Mesenchymal stem cell (in vitro differentiated cells and primary cell): ENCODE results near the gene LRP1.
A peak's percentile ranks its signal among the peaks of the same experiment; 100 is the strongest.

Experiments used
- DNase-seq: peaks from one replicate; pipeline ENCODE4 v3.0.0-alpha.2; 2013
- H2AFZ ChIP-seq: one replicate; pipeline ENCODE4 v1.6.1; 2013; ENCODE audit warnings: low read depth, mild to moderate bottlenecking, control low read depth, inconsistent platforms, low read length, moderate library complexity
- H2AK5ac ChIP-seq: 2 replicates; pipeline ENCODE4 v1.6.1; 2013; ENCODE audit warnings: low read length, moderate library complexity, mild to moderate bottlenecking, inconsistent platforms; ENCODE audit not compliant: severe bottlenecking
- H2BK120ac ChIP-seq: one replicate; pipeline ENCODE4 v1.6.1; 2013; ENCODE audit warnings: low read depth, mild to moderate bottlenecking, inconsistent platforms, low read length, moderate library complexity
- H2BK12ac ChIP-seq, 2 experiments: one replicate each; pipeline ENCODE4 v1.6.1; 2013; ENCODE audit warnings: inconsistent platforms in 2 of 2, low read length in 2 of 2, mild to moderate bottlenecking in 2 of 2, moderate library complexity in 2 of 2, control low read depth in 1 of 2
- H2BK15ac ChIP-seq: one replicate; pipeline ENCODE4 v1.6.1; 2013; ENCODE audit warnings: mild to moderate bottlenecking, low read depth, inconsistent platforms; ENCODE audit not compliant: poor library complexity, severe bottlenecking
- H2BK5ac ChIP-seq: 2 replicates; pipeline ENCODE4 v1.6.1; 2013; ENCODE audit warnings: low read depth, mild to moderate bottlenecking, low read length, control low read depth, inconsistent platforms; ENCODE audit not compliant: poor library complexity, severe bottlenecking
- H3K14ac ChIP-seq, 2 experiments: one replicate each; pipeline ENCODE4 v1.6.1; 2013; ENCODE audit warnings: inconsistent platforms in 2 of 2, low read length in 2 of 2, control low read depth in 1 of 2, mild to moderate bottlenecking in 1 of 2, moderate library complexity in 1 of 2
- H3K18ac ChIP-seq, 2 experiments: one replicate each; pipeline ENCODE4 v1.6.1; 2013; ENCODE audit warnings: inconsistent platforms in 2 of 2, low read length in 2 of 2, control low read depth in 1 of 2, low read depth in 1 of 2, mild to moderate bottlenecking in 1 of 2
- H3K23ac ChIP-seq, 2 experiments: one replicate each; pipeline ENCODE4 v1.6.1; 2013; ENCODE audit warnings: inconsistent platforms in 2 of 2, low read length in 2 of 2, mild to moderate bottlenecking in 2 of 2, moderate library complexity in 2 of 2, control low read depth in 1 of 2
- H3K27ac ChIP-seq: 2 replicates; pipeline ENCODE4 v1.5.1; 2013; ENCODE audit warnings: mild to moderate bottlenecking, moderate library complexity, low read length, control low read depth, inconsistent platforms; ENCODE audit not compliant: poor library complexity, severe bottlenecking
- H3K27me3 ChIP-seq, 2 experiments: 2 replicates each; pipeline versions ENCODE4 v1.6.1 to v1.7.0; 2013; ENCODE audit warnings: low read length in 2 of 2, mild to moderate bottlenecking in 2 of 2, moderate library complexity in 2 of 2, control low read depth in 1 of 2, inconsistent platforms in 1 of 2; ENCODE audit not compliant: control insufficient read depth in 1 of 2, insufficient read depth in 1 of 2
- H3K36me3 ChIP-seq, 2 experiments: 2 replicates each; pipeline versions ENCODE4 v1.6.1 to v1.7.0; 2013; ENCODE audit warnings: low read length in 2 of 2, control low read depth in 1 of 2, inconsistent platforms in 1 of 2, low read depth in 1 of 2, mild to moderate bottlenecking in 1 of 2; ENCODE audit not compliant: insufficient read depth in 2 of 2, control insufficient read depth in 1 of 2
- H3K4ac ChIP-seq, 2 experiments: one replicate each; pipeline ENCODE4 v1.6.1; 2013; ENCODE audit warnings: inconsistent platforms in 2 of 2, low read length in 2 of 2, mild to moderate bottlenecking in 2 of 2, moderate library complexity in 2 of 2, control low read depth in 1 of 2, low read depth in 1 of 2
- H3K4me1 ChIP-seq: 2 replicates; pipeline ENCODE4 v1.6.1; 2013; ENCODE audit warnings: low read depth, low read length, control low read depth; ENCODE audit not compliant: control insufficient read depth, insufficient read depth
- H3K4me2 ChIP-seq: 2 replicates; pipeline ENCODE4 v1.6.1; 2013; ENCODE audit warnings: low read length, mild to moderate bottlenecking, inconsistent platforms; ENCODE audit not compliant: poor library complexity, severe bottlenecking
- H3K4me3 ChIP-seq, 2 experiments: 2 replicates each; pipeline versions ENCODE4 v1.5.1 to v1.7.0; 2013; ENCODE audit warnings: low read length in 2 of 2, mild to moderate bottlenecking in 2 of 2, control low read depth in 1 of 2, low read depth in 1 of 2; ENCODE audit not compliant: insufficient read depth in 1 of 2
- H3K79me1 ChIP-seq: replicated peaks from 2 replicates; pipeline ENCODE4 v1.6.1; 2013; ENCODE audit warnings: mild to moderate bottlenecking, control low read depth, low read length, inconsistent platforms; ENCODE audit not compliant: poor library complexity, severe bottlenecking
- H3K9ac ChIP-seq: 2 replicates; pipeline ENCODE4 v1.7.0; 2013; ENCODE audit warnings: mild to moderate bottlenecking, low read length, moderate library complexity
- H3K9me3 ChIP-seq: 2 replicates; pipeline ENCODE4 v1.7.0; 2013; ENCODE audit warnings: mild to moderate bottlenecking, low read length; ENCODE audit not compliant: control insufficient read depth
- H4K8ac ChIP-seq: one replicate; pipeline ENCODE4 v1.6.1; 2013; ENCODE audit warnings: inconsistent platforms, mild to moderate bottlenecking, low read length, moderate library complexity
- H4K91ac ChIP-seq: one replicate; pipeline ENCODE4 v1.6.1; 2013; ENCODE audit warnings: mild to moderate bottlenecking, low read length, inconsistent platforms
- WGBS: methylation state at CpG from one replicate; pipeline ENCODE4 v1.1.7; 2013; ENCODE audit warnings: mixed read lengths; 5-methylcytosine and 5-hydroxymethylcytosine counted together

Gene LRP1

GRCh38 chr12:57255916-57256315, 127.6 kb downstream of the LRP1 start:
- Histone ChIP-seq H2AK5ac (no peak overlapping the region), H3K36me3 (peaks cover 35 to 70% of the 10 kb centered on the region in 2 experiments), H3K4ac (no peak overlapping the region), H4K8ac (no peak overlapping the region), H3K9ac (no peak overlapping the region), H2AFZ (no peak overlapping the region), H3K4me2 (no peak overlapping the region), H3K14ac (no peak overlapping the region), H2BK5ac (no peak overlapping the region), H3K27ac (no peak overlapping the region), H3K9me3 (no peaks in the 10 kb centered on the region), H3K23ac (no peak overlapping the region), H3K79me1 (no peaks in the 10 kb centered on the region), H4K91ac (no peak overlapping the region), H2BK120ac (no peak overlapping the region), H2BK15ac (peak overlapping the region; percentile 30), H3K27me3 (no peaks in the 10 kb centered on the region), H2BK12ac (no peak overlapping the region), H3K18ac (no peak overlapping the region), H3K4me1 (no peaks in the 10 kb centered on the region), H3K4me3 (no peak overlapping the region)
- WGBS = 92% methylated on average over 6 of the region's 6 CpGs
- DNase-seq = no peak

GRCh38 chr12:57258977-57259970, 131.0 kb downstream of the LRP1 start:
- Histone ChIP-seq H2BK12ac (no peak overlapping the region), H3K36me3 (peaks cover 35 to 85% of the 10 kb centered on the region in 2 experiments), H3K4me3 (no peak overlapping the region), H3K9ac (no peak overlapping the region), H3K18ac (no peak overlapping the region), H3K9me3 (no peaks in the 10 kb centered on the region), H3K79me1 (no peaks in the 10 kb centered on the region), H3K23ac (no peak overlapping the region), H2BK5ac (no peak overlapping the region), H2AFZ (no peak overlapping the region), H4K8ac (no peak overlapping the region), H2BK120ac (no peak overlapping the region), H2BK15ac (no peak overlapping the region), H3K4ac (no peak overlapping the region), H3K14ac (no peak overlapping the region), H2AK5ac (no peak overlapping the region), H3K27ac (no peak overlapping the region), H3K27me3 (no peaks in the 10 kb centered on the region), H4K91ac (no peak overlapping the region), H3K4me1 (no peaks in the 10 kb centered on the region), H3K4me2 (no peak overlapping the region)
- 84% methylated on average over 6 of the region's 6 CpGs for WGBS
- DNase-seq = no peak

- WGBS = 99% methylated on average over 4 of the region's 4 CpGs
- H4K8ac ChIP-seq = no peak overlapping the region
- H3K14ac ChIP-seq = no peak overlapping the region
- no peaks in the 10 kb centered on the region for H3K9me3 ChIP-seq
- no peak overlapping the region for H2AFZ ChIP-seq
- H2BK5ac ChIP-seq = no peak overlapping the region
- H3K18ac ChIP-seq = no peak overlapping the region
- no peaks in the 10 kb centered on the region for H3K79me1 ChIP-seq
- no peak overlapping the region for H3K23ac ChIP-seq
- no peaks in the 10 kb centered on the region for H3K4me1 ChIP-seq
- H4K91ac ChIP-seq = no peak overlapping the region
- no peak for DNase-seq
- H3K4ac ChIP-seq = no peak overlapping the region
- H2AK5ac ChIP-seq = no peak overlapping the region
- H3K4me3 ChIP-seq = no peak overlapping the region
- H2BK12ac ChIP-seq = no peak overlapping the region
- no peak overlapping the region for H3K9ac ChIP-seq
- H3K27ac ChIP-seq = no peak overlapping the region
- peaks cover 29 to 83% of the 10 kb centered on the region in 2 experiments for H3K36me3 ChIP-seq
- no peaks in the 10 kb centered on the region for H3K27me3 ChIP-seq
- H2BK15ac ChIP-seq = no peak overlapping the region
- H2BK120ac ChIP-seq = no peak overlapping the region
- no peak overlapping the region for H3K4me2 ChIP-seq
These were observed 132.1 kb downstream of the LRP1 start for GRCh38 chr12:57260366-57260765.

GRCh38 chr12:57261428-57261865, 133.2 kb downstream of the LRP1 start:
- Histone ChIP-seq H3K27me3 (no peaks in the 10 kb centered on the region), H4K91ac (no peak overlapping the region), H3K27ac (no peak overlapping the region), H3K4me3 (no peak overlapping the region), H3K23ac (no peak overlapping the region), H4K8ac (no peak overlapping the region), H3K18ac (no peak overlapping the region), H2BK120ac (no peak overlapping the region), H3K36me3 (peaks cover 32 to 78% of the 10 kb centered on the region in 2 experiments), H2BK12ac (no peak overlapping the region), H3K4ac (no peak overlapping the region), H3K79me1 (no peaks in the 10 kb centered on the region), H3K9ac (no peak overlapping the region), H2BK5ac (no peak overlapping the region), H3K14ac (no peak overlapping the region), H3K4me1 (no peaks in the 10 kb centered on the region), H3K9me3 (no peaks in the 10 kb centered on the region), H2AFZ (no peak overlapping the region), H2AK5ac (no peak overlapping the region), H3K4me2 (no peak overlapping the region), H2BK15ac (no peak overlapping the region)
- DNase-seq = no peak
- 17% methylated on average over 1 of the region's 2 CpGs for WGBS
